DND-41 (cell line): ENCODE data around the gene HOXC6.
"Not testable (repeated sequence)": the region's sequence is repeated elsewhere in the genome, so short reads cannot be mapped to it uniquely, and the experiment has no call there.

Experiments used
- ATAC-seq: fragments of 200-7000 bp; cut with Tn5 transposase; 3 replicates; pipeline ENCODE4 v1.9.1; 2021; ENCODE audit warnings: low read depth; ENCODE audit not compliant: insufficient read depth
- DNase-seq: peaks from one replicate; pipeline ENCODE4 v3.0.0-alpha.2; 2020
- H2AFZ ChIP-seq: 2 replicates; pipeline ENCODE4 v1.6.0; 2012; ENCODE audit warnings: low read depth, low read length
- H3K27ac ChIP-seq: 2 replicates; pipeline ENCODE4 v1.5.1; 2012; ENCODE audit warnings: low read length, inconsistent platforms
- H3K27me3 ChIP-seq: fragments of 200-600 bp; sonication (generic); 2 replicates; pipeline ENCODE4 v1.6.0; 2012; ENCODE audit warnings: low read length, mild to moderate bottlenecking, inconsistent platforms; ENCODE audit not compliant: insufficient read depth, poor library complexity
- H3K36me3 ChIP-seq: 2 replicates; pipeline ENCODE4 v1.5.1; 2012; ENCODE audit warnings: low read length, inconsistent platforms; ENCODE audit not compliant: insufficient read depth
- H3K4me1 ChIP-seq: 2 replicates; pipeline ENCODE4 v1.5.1; 2012; ENCODE audit warnings: mild to moderate bottlenecking, low read length; ENCODE audit not compliant: insufficient read depth
- H3K4me2 ChIP-seq: 2 replicates; pipeline ENCODE4 v1.6.0; 2012; ENCODE audit warnings: mild to moderate bottlenecking, moderate library complexity, low read length, inconsistent platforms; ENCODE audit not compliant: insufficient read depth
- H3K4me3 ChIP-seq, 2 experiments: fragments of 200-600 bp in 1 of 2; shearing (Covaris generic) in 1 of 2; 2 replicates each; pipeline ENCODE4 v1.5.1; 2012 to 2016; ENCODE audit warnings: inconsistent platforms in 2 of 2, low read length in 2 of 2, mild to moderate bottlenecking in 2 of 2, low read depth in 1 of 2, moderate library complexity in 1 of 2
- H3K79me2 ChIP-seq: 2 replicates; pipeline ENCODE4 v1.6.0; 2012; ENCODE audit warnings: low read length, inconsistent platforms; ENCODE audit not compliant: insufficient read depth
- H3K9ac ChIP-seq: 2 replicates; pipeline ENCODE4 v1.6.0; 2012; ENCODE audit warnings: low read depth, mild to moderate bottlenecking, inconsistent platforms, low read length, moderate library complexity
- H3K9me3 ChIP-seq: 2 replicates; pipeline ENCODE4 v1.5.1; 2012; ENCODE audit warnings: low read length, moderate library complexity, mild to moderate bottlenecking, inconsistent platforms; ENCODE audit not compliant: insufficient read depth, severe bottlenecking
- H4K20me1 ChIP-seq: 2 replicates; pipeline ENCODE4 v1.6.0; 2012; ENCODE audit warnings: low read length; ENCODE audit not compliant: insufficient read depth
- EZH2 ChIP-seq: IDR thresholded peaks from 3 replicates; pipeline ENCODE4 v1.6.1; 2012; ENCODE audit warnings: borderline replicate concordance, low read depth, mild to moderate bottlenecking, moderate library complexity, low read length, inconsistent platforms; ENCODE audit not compliant: severe bottlenecking
- TF ChIP-seq, protein P1 (sequence below): IDR thresholded peaks from 2 replicates; pipeline ENCODE4 v1.5.1; 2012; ENCODE audit warnings: borderline replicate concordance, low read length, moderate library complexity, mild to moderate bottlenecking; ENCODE audit not compliant: poor library complexity, severe bottlenecking; ENCODE audit errors: extremely low read depth

HOXC6 gene

DNA sequence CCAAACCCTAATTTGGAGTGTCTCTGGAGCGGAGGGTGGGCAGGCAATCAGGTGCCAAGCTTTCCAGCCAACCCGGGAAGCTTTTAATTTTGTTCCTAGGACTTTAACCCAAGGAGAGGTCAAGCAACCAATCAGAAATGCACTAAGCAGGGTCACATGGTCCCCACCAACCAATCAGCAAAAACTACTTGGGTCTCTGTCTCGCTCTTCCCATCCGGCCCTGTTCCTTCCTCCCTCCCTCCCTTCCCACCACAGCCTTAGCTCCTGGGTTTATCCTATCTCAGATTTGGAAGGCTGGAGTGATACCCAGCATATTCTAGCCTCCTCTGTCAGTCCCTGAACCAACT lies 11.9 kb downstream of the HOXC6 start:
- Histone ChIP-seq H3K9ac (no peak overlapping the region), H3K79me2 (no peaks in the 10 kb centered on the region), H3K27me3 (peaks cover 45% of the 10 kb centered on the region), H3K4me2 (no peak overlapping the region), H2AFZ (no peak overlapping the region), H3K36me3 (no peaks in the 10 kb centered on the region), H3K9me3 (no peaks in the 10 kb centered on the region), H3K4me1 (peaks cover 9% of the 10 kb centered on the region), H4K20me1 (no peaks in the 10 kb centered on the region), H3K4me3 (no peak overlapping the region), H3K27ac (no peak overlapping the region)
- DNase-seq (no peak), ATAC-seq (no peak)
- TF ChIP-seq EZH2, result no peak
- TF ChIP-seq, protein P1, sequence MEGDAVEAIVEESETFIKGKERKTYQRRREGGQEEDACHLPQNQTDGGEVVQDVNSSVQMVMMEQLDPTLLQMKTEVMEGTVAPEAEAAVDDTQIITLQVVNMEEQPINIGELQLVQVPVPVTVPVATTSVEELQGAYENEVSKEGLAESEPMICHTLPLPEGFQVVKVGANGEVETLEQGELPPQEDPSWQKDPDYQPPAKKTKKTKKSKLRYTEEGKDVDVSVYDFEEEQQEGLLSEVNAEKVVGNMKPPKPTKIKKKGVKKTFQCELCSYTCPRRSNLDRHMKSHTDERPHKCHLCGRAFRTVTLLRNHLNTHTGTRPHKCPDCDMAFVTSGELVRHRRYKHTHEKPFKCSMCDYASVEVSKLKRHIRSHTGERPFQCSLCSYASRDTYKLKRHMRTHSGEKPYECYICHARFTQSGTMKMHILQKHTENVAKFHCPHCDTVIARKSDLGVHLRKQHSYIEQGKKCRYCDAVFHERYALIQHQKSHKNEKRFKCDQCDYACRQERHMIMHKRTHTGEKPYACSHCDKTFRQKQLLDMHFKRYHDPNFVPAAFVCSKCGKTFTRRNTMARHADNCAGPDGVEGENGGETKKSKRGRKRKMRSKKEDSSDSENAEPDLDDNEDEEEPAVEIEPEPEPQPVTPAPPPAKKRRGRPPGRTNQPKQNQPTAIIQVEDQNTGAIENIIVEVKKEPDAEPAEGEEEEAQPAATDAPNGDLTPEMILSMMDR, result no peak

DNA sequence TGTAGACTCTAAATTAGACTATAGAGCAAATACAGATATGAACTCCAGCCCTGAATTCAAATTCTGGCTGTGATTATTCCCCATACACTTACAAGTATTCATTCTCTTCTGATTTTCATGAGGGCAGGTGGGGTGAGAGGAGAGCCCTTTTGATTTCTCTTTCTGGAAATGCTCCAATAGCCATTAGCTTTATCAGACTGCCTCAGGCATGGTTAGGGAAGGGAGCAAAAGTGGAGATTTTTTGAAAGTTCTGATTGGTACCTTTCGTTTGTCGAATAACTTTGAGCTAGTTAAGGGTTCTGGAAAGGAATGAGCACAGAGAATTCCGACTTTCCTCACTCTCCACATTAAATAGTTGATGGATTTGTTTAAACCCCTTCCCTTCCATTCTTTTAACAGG lies 12.4 kb downstream of the HOXC6 start:
- Histone ChIP-seq H3K36me3 (no peaks in the 10 kb centered on the region), H3K4me1 (peaks cover 9% of the 10 kb centered on the region), H2AFZ (no peak overlapping the region), H3K9me3 (no peaks in the 10 kb centered on the region), H3K4me2 (no peak overlapping the region), H3K9ac (no peak overlapping the region), H3K4me3 (no peak overlapping the region), H3K79me2 (no peaks in the 10 kb centered on the region), H3K27ac (no peak overlapping the region), H3K27me3 (peaks cover 45% of the 10 kb centered on the region), H4K20me1 (no peaks in the 10 kb centered on the region)
- TF ChIP-seq EZH2, result no peak
- TF ChIP-seq, protein P1, result no peak
- ATAC-seq (no peak), DNase-seq (no peak)

DNA sequence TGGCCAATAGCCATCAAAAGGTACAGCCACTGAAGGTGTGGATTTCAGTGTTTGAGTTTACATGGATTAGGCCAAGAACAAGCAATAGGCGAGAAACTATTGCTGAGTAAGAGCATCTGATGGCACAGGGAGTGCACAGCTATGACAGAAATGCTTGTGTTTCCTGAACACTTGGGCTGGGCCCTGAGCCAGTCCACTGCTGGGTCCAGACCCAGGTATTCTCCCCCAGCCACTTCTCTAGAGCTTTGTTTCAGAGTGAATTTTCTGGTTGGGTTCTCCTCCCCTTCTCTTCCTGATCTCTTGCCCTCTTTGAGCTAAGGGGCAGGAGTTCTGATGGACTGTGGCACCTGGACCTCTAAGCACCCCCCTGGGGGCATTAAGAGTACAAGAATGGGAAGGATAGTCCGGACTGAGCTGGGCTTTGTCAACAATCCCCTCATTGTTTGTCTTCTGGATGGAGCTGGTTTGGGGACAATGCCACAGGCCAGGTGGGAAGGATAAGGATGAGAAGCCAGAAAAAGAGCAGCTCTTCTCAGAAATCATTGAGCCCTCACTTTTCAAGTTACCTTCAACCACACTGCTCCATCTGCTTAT lies 13.0 kb downstream of the HOXC6 start:
- no peaks in the 10 kb centered on the region for H4K20me1 ChIP-seq
- no peak overlapping the region for H3K4me2 ChIP-seq
- H3K9me3 ChIP-seq, result no peaks in the 10 kb centered on the region
- ATAC-seq, result no peak
- no peak overlapping the region for H3K27ac ChIP-seq
- peaks cover 45% of the 10 kb centered on the region for H3K27me3 ChIP-seq
- no peak overlapping the region for H3K4me3 ChIP-seq
- no peaks in the 10 kb centered on the region for H3K79me2 ChIP-seq
- TF ChIP-seq EZH2, result no peak
- TF ChIP-seq, protein P1, result no peak
- no peak overlapping the region for H3K9ac ChIP-seq
- H2AFZ ChIP-seq, result no peak overlapping the region
- no peaks in the 10 kb centered on the region for H3K36me3 ChIP-seq
- H3K4me1 ChIP-seq, result peaks cover 9% of the 10 kb centered on the region
- DNase-seq, result no peak

DNA sequence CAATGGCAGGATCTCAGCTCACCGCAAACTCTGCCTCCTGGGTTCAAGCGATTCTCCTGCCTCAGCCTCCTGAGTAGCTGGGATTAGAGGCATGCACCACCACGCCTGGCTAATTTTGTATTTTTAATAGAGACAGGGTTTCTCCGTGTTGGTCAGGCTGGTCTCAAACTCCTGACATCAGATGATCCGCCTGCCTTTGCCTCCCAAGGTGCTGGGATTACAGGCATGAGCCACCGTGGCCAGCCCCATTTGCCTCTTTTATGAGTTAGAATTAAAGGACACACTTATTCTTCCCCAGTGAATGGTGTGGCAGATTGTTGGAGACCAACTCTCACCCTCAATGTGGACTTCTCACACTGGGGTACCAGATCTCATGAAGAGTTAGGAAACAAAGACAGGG lies 13.8 kb downstream of the HOXC6 start:
- not testable (repeated sequence) for H3K4me2 ChIP-seq, H3K4me3 ChIP-seq, H4K20me1 ChIP-seq, DNase-seq, H3K36me3 ChIP-seq, H3K9ac ChIP-seq, H2AFZ ChIP-seq, H3K9me3 ChIP-seq, H3K4me1 ChIP-seq, H3K27ac ChIP-seq, H3K79me2 ChIP-seq, ATAC-seq
- peaks cover 45% of the 10 kb centered on the region for H3K27me3 ChIP-seq
